Measurements from ENCODE around the gene SRC. TPM values are rescaled to one million over a fixed set of nuclear protein-coding genes. Genes with fewer than 3 reads are reported as not detected.

SRC gene
- total RNA-seq, 6 experiments from 2014 or later: 22.0 to 35.6 (median 24.6) TPM

GRCh38 chr20:37411408-37412219, 65.7 kb downstream of the SRC start:
- Mint-ChIP-seq H3K27me3 (ENCODE audit: insufficient read depth) (peaks cover 35% of the 10 kb centered on the region), H3K27ac (no peak overlapping the region), H3K4me3 (no peak overlapping the region), H3K9me3 (no peaks in the 10 kb centered on the region), H3K36me3 (ENCODE audit: low read depth) (no peaks in the 10 kb centered on the region), H3K4me1 (ENCODE audit: low read depth) (peaks cover 25% of the 10 kb centered on the region)
- TF ChIP-seq CTCF (IDR thresholded peaks at IDR 0.05): no peak
- DNase-seq: no peak

GRCh38 chr20:37413023-37413334, 67.0 kb downstream of the SRC start:
- TF ChIP-seq CTCF (IDR thresholded peaks at IDR 0.05): no peak
- Mint-ChIP-seq H3K27me3 (ENCODE audit: insufficient read depth) (peaks cover 31% of the 10 kb centered on the region), H3K9me3 (no peaks in the 10 kb centered on the region), H3K4me3 (no peak overlapping the region), H3K27ac (no peak overlapping the region), H3K4me1 (ENCODE audit: low read depth) (peaks cover 14% of the 10 kb centered on the region), H3K36me3 (ENCODE audit: low read depth) (no peaks in the 10 kb centered on the region)
- DNase-seq: no peak

GRCh38 chr20:37413379-37413778, 67.4 kb downstream of the SRC start:
- Mint-ChIP-seq H3K4me1 (ENCODE audit: low read depth) (peaks cover 10% of the 10 kb centered on the region), H3K4me3 (no peak overlapping the region)

GRCh38 chr20:37414224-37415035, 68.5 kb downstream of the SRC start:
- H3K36me3 Mint-ChIP-seq (ENCODE audit: low read depth): no peaks in the 10 kb centered on the region
- no peaks in the 10 kb centered on the region; the same call in 1 of the 2 replicates for H3K4me1 Mint-ChIP-seq (ENCODE audit: low read depth)
- no peak overlapping the region for H3K4me3 Mint-ChIP-seq
- TF ChIP-seq CTCF (IDR thresholded peaks at IDR 0.05): no peak
- peaks cover 17% of the 10 kb centered on the region for H3K27me3 Mint-ChIP-seq (ENCODE audit: insufficient read depth)
- H3K9me3 Mint-ChIP-seq: no peaks in the 10 kb centered on the region
- no peak overlapping the region for H3K27ac Mint-ChIP-seq
- no peak for DNase-seq

More at GRCh38 chr20:37413379-37413778, 67.4 kb downstream of the SRC start:
- no peak for DNase-seq
- H3K27me3 Mint-ChIP-seq (ENCODE audit: insufficient read depth): peaks cover 28% of the 10 kb centered on the region
- TF ChIP-seq CTCF (IDR thresholded peaks at IDR 0.05): no peak
- H3K36me3 Mint-ChIP-seq (ENCODE audit: low read depth): no peaks in the 10 kb centered on the region
- H3K27ac Mint-ChIP-seq: no peak overlapping the region
- no peaks in the 10 kb centered on the region for H3K9me3 Mint-ChIP-seq

GRCh38 chr20:37415118-37416085, 69.5 kb downstream of the SRC start:
- TF ChIP-seq CTCF (IDR thresholded peaks at IDR 0.05): no peak
- no peak for DNase-seq
- Mint-ChIP-seq H3K4me3 (no peak overlapping the region), H3K4me1 (ENCODE audit: low read depth) (no peaks in the 10 kb centered on the region), H3K9me3 (no peaks in the 10 kb centered on the region), H3K27ac (no peak overlapping the region), H3K27me3 (ENCODE audit: insufficient read depth) (peaks cover 14% of the 10 kb centered on the region), H3K36me3 (ENCODE audit: low read depth) (no peaks in the 10 kb centered on the region)
